Activated CD4-positive, alpha-beta T cell treated with anti-CD3 and anti-CD28 coated beads for 24 hours (primary cell): ENCODE results near the gene LBP.
A peak's percentile ranks its signal among the peaks of the same experiment; 100 is the strongest.
"Not testable (repeated sequence)": the region's sequence is repeated elsewhere in the genome, so short reads cannot be mapped to it uniquely, and the experiment has no call there.

Source experiments
- DNase-seq, 2 donors: peaks; one replicate each; pipeline ENCODE4 v3.0.0-alpha.2; 2020; ENCODE audit warnings: low read depth in 2 of 2

The LBP gene

GRCh38 chr20:38346247-38346651 lies at the start of gene LBP:
Gene LBP, plus strand, starts transcription at chr20:38346482. Its CDS starts 35 bp downstream, at chr20:38346517.
- no peak for DNase-seq

DNA sequence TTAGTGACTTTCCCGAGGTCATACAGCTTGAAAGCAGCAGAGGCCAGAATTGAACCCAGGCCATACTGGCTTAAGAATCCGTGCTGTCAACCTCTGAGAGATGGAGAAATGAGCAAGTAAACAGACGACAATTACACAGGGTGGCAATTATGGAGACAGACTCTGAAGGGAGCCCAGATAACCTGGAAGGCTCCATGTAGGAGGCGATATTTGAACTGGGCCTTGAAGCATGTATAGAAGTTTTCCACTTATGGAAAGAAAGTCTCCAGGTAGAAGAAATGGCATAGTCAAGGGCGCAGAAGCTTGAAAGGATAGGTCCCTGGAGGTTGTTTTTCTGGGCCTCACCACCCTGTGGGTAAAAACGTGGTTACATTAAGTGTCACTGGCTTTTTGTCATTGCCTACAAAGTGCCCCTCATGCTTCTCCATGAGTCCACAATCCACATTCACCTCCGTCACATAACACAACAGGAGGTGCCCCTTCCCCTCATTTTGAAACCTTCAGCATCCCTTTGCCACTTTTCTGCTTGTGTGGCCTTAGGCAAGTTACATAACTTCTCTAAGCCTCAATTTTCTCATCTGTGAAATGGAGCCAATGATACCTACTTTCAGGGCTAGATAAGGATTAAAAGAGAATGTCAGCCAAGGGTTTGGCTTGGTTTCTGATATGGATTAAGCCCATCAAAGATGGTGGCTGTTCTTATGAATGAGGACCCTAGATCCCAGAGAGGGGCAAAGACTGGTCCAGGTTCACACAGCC lies 48.2 kb upstream of the LBP start:
- DNase-seq = no peak

- no peak for DNase-seq
These were observed 47.5 kb upstream of the LBP start for GRCh38 chr20:38298768-38299288.

DNA sequence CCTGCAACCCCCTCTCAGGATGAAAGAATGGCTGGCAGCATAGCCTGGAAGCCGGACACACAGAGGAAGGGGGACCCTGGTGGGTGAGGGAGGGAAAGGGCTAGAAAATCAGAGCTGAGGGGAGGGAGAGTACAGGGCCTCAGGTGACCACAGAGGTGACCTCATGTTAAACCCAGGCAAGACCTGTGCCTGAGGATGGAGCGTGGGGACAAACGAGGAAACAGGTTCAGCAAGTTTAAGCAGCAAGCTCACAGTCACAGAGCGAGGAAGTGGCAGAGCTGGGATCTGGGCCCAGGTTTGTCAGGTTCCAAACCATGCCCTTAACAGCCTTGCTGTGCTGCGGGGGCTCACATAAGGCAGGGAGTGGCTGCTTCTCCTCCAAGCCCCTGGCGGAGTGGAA lies 46.3 kb upstream of the LBP start:
- DNase-seq = no peak

GRCh38 chr20:38300438-38300837 lies 45.8 kb upstream of the LBP start:
- DNase-seq = no peak

- DNase-seq = no peak
These were observed 45.0 kb upstream of the LBP start for GRCh38 chr20:38301309-38301708.

DNA sequence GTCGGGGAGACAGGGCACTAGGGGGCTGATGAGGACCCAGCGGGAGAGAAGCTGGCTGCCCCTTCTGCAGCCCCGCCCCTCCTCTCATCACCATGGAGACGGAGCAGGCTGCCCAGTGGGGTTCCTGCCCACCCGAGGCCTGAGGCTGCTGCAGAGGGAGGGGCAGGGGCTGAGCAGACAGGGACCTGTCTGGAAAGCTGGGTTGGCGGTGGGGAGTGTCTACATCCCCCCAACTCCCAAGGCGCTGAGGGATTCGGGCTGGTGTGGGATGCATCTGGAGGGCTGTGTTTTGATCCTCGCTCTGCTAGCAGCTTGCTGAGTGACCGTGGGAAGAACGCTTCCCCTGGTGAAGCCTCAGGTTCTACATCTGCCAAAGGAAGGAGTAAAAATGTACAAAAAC lies 43.5 kb upstream of the LBP start:
- no peak for DNase-seq

DNA sequence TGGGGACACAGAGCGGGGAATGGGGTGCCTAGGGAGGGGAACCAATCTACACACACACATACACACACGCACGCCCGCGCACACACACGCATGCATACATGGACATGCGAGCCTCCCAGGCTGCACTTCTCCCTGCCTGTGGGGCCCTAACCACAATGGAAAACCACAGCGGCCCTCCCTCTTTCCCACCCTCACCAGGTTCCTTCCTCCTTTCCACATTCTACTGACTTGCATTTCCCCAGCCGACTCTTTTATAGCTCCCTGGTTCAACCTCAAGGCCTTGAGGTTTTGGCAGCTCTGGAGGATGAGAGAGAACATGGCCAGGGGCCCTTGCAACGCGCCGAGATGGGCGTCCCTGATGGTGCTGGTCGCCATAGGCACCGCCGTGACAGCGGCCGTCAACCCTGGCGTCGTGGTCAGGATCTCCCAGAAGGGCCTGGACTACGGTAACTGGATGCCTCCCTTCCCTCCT lies 42.3 kb upstream of the LBP start, which contains the start of gene BPI:
TSS of gene BPI (plus strand) at position 249 of the 472 bp plus-strand sequence. CDS start at position 317, 68 bp downstream.
- no peak for DNase-seq

- DNase-seq = peak in 1 of 2 donors; percentile 9
These were observed 41.3 kb upstream of the LBP start for GRCh38 chr20:38304845-38305447.

- no peak for DNase-seq
These were observed 40.7 kb upstream of the LBP start for GRCh38 chr20:38305541-38305940.

DNA sequence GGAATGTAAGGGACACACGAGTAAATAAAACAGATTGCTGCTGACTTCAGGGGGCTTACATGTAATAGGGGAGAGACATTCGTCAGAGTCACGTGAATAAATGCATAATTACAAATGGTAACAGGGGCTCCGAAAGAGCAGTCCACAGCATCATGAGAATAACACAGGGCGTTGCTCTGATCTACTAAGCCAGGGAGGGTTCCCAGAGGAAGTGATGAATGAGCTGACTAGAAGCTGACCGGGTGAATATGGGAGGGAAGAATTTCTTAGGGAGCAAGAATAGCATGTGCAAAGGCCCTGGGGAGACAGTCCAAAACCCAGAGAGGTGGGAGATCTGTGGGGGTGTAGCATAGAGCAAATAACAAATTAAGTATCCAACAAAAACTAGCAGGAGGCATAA lies 39.9 kb upstream of the LBP start:
- no peak for DNase-seq

GRCh38 chr20:38307371-38308046 lies 38.8 kb upstream of the LBP start:
- no peak for DNase-seq

DNA sequence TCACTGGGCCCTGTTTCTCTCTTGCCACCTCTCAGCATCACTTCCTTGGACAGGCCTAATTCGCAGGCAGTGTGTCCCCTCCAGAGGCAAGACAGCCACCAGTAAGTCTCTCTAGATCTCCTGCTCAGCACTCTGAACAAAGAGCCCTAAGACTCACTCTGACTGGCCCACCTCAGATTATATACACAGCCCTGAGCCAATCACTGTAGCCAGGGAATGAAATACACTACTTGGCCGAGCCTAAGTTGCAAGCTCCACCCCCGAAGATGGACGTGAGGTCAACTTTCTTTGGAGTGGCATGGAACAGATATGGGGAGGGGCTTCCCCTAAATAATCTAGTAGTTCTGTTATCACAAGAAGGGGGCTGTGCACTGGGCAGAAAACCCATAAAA lies 38.2 kb upstream of the LBP start:
- DNase-seq = no peak

DNA sequence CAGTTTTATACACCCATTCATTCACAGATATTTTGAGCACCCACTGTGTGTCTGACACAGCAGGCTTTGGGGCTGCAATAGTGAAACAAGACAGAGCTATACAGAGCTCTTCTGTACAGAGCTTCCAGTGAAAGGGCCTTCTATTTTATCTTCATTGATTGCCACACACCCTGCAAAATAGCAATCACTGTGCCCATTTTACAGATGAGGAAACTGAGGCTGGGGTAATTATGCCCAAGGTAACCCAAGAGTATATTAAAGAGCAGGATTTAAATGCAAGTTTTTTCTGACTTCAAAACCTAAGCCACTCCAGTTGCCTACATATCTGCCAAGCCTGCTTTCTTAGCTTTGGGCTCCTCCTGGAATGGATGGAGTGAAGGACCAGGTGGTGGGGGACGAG lies 37.8 kb upstream of the LBP start:
- DNase-seq = no peak

DNA sequence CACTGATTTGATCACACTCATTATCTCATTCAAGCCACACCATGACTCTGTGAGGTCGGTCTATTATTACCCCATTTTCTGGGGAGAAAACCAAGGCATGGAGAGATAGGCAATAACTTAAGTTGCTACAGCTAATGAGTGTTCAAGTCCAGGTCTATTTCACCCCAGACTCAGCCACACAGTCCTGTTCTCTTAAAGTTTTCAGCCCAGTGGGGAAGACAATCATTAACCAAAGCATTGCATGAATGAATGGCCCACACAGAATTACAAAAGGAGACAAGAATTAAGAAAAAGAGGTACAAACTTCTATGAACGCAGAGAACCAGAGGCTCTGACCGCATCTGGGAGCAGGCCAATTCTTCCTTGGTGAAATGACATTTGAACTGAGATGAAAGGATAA lies 35.2 kb upstream of the LBP start:
- DNase-seq = no peak

DNA sequence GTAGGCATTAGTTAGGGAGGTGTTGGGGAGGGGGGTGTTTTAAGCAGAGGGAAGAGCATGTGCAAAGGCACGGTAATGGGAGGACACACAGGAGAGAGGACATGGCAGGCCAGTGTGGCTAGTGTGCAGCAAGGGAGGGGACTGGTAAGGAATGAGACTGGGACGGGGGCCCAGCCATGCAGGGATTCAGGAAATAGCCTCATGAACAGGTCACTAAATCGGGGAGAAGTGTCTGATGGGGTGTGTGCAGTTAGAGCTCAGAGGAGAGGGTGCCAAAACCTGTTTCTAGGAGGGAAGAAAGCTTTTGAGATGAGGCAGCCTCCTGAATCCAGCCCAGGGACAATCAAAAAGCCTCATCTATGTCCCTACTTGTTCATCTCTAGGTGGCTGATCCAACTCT lies 34.8 kb upstream of the LBP start:
- DNase-seq = no peak

- no peak for DNase-seq
These were observed 32.6 kb upstream of the LBP start for GRCh38 chr20:38313676-38314075.

- not testable (repeated sequence) for DNase-seq
These were observed 31.9 kb upstream of the LBP start for GRCh38 chr20:38314350-38314749.

DNA sequence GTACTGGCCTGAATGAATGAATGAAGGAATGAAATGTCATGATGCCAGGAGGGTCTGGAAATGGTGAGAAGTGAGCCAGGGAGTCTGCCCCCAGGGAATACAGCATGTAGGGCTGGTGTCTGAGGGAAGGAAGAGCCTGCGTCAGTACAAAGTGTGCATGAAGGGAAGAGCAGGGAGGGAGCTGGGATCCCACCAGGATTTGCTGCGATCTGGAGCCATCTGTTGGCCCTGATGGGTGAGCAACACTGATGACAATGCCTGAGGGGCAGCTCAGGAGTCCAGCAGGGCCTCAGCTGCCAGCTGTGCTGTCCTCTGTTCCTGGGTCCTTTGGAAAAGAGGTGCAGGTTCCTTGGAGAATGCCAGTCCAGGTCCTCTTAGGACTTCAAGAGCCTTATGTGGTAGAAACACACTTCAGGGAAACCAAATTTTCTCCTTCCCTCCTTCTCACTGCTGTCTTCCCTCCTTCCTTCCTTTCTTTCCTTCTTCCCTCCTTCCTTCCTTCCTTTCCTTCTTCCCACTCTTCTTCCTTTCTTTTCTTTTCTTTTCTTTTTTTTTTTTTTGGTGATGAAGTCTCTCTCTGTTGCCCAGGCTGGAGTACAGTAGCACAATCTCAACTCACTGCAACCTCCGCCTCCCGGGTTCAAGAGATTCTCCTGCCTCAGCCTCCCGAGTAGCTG lies 30.9 kb upstream of the LBP start:
- DNase-seq = no peak

DNA sequence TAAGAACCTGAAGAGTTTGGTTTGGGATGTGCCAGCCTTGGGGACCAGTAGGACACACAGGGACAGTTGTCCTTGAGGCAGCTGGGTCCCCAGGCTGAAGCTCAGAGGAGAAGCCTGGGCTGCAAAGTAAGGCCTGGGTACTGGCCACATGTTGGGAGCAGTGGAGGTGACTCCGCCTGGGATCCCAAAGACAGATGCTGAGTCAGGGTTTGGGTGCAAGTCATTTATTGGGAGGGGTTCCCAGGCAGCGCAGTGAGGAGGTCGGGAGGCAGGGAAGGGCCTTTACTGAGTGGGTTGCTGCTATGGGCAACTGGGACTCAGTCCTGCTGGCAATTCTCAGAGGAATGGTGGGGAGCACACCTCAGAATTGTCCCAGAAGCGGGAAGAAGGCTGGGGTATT lies 29.9 kb upstream of the LBP start:
- no peak for DNase-seq

- no peak for DNase-seq
These were observed 28.9 kb upstream of the LBP start for GRCh38 chr20:38317422-38317821.

GRCh38 chr20:38320221-38320620 lies 26.1 kb upstream of the LBP start:
- DNase-seq = no peak
